Subcutaneous adipose tissue (tissue), 4 donors: ENCODE measurements around the gene LRMDA. TPM values are rescaled to one million over a fixed set of nuclear protein-coding genes. Genes with fewer than 3 reads are reported as not detected.

Source experiments
- total RNA-seq, 4 donors: library from RNA; depleted of rRNA; stranded (reverse); fragments of >200 nt; gene quantifications; one replicate each; pipeline ENCODE4 v1.1.0, GENCODE V29; 2016
- TF ChIP-seq, protein P1 (sequence below): fragments of 450-650 bp; IDR thresholded peaks from one replicate; pipeline ENCODE4 v1.5.1; 2016; ENCODE audit warnings: low read depth, mild to moderate bottlenecking, control low read depth, antibody characterized with exemption, moderate library complexity

The LRMDA gene
- total RNA-seq, 4 donors from 2014 or later, result 17.4 to 92.1 (median 22.8) TPM

- TF ChIP-seq, protein P1, sequence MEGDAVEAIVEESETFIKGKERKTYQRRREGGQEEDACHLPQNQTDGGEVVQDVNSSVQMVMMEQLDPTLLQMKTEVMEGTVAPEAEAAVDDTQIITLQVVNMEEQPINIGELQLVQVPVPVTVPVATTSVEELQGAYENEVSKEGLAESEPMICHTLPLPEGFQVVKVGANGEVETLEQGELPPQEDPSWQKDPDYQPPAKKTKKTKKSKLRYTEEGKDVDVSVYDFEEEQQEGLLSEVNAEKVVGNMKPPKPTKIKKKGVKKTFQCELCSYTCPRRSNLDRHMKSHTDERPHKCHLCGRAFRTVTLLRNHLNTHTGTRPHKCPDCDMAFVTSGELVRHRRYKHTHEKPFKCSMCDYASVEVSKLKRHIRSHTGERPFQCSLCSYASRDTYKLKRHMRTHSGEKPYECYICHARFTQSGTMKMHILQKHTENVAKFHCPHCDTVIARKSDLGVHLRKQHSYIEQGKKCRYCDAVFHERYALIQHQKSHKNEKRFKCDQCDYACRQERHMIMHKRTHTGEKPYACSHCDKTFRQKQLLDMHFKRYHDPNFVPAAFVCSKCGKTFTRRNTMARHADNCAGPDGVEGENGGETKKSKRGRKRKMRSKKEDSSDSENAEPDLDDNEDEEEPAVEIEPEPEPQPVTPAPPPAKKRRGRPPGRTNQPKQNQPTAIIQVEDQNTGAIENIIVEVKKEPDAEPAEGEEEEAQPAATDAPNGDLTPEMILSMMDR, result no peak
These were observed 435.3 kb downstream of the LRMDA start for GRCh38 chr10:75866731-75867130.

- TF ChIP-seq, protein P1, result no peak
These were observed 437.1 kb downstream of the LRMDA start for GRCh38 chr10:75868574-75868973.

GRCh38 chr10:75870039-75870645 is 438.7 kb downstream of the LRMDA start:
- TF ChIP-seq, protein P1, result no peak

DNA sequence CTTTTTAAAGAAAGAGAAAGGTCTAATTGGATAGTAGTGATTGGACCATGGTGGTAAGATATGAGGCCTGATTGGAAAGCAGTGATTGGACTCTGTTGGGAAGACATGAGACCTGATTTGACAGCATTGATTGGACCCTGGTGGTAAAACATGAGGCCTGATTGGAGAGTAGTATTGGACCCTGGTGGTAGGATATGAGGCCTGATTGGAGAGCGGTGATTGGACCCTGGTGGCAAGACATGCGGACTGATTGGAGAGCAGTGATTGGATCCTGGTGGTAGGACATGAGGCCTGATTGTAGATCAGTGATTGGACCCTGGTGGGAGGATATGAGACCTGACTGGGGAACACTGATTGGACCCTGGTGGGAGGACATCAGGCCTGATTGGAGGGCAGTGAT is 444.3 kb downstream of the LRMDA start:
- TF ChIP-seq, protein P1, result no peak

GRCh38 chr10:75876710-75877109 is 445.3 kb downstream of the LRMDA start:
- TF ChIP-seq, protein P1, result no peak

GRCh38 chr10:75877877-75878276 is 446.5 kb downstream of the LRMDA start:
- TF ChIP-seq, protein P1, result no peak

- TF ChIP-seq, protein P1, result no peak
These were observed 447.2 kb downstream of the LRMDA start for GRCh38 chr10:75878586-75878985.
